Spleen (tissue), 13 donors: Measurements from ENCODE around the gene B4GALT6. TPM values are rescaled to one million over a fixed set of nuclear protein-coding genes. Genes with fewer than 3 reads are reported as not detected.
A peak's percentile ranks its signal among the peaks of the same experiment; 100 is the strongest.
"Not testable (repeated sequence)": the region's sequence is repeated elsewhere in the genome, so short reads cannot be mapped to it uniquely, and the experiment has no call there.

Source experiments
- DNase-seq: peaks from one replicate; pipeline ENCODE4 v3.0.0-alpha.2; 2020
- H3K27ac ChIP-seq, 8 donors: fragments of 200-600 bp; sonication (generic) in 7 of 8; 1 replicate in 4 of 8; 2 replicates in 4 of 8; pipeline versions ENCODE4 v1.5.0 to v1.8.0; 2016 to 2021; ENCODE audit warnings: inconsistent platforms in 4 of 8, mild to moderate bottlenecking in 4 of 8, moderate library complexity in 1 of 8
- H3K27me3 ChIP-seq, 7 donors: fragments of 200-600 bp; sonication (generic) in 6 of 7; replicated peaks in 1 of 7; 1 replicate in 4 of 7; 2 replicates in 3 of 7; pipeline versions ENCODE4 v1.5.0 to v1.8.0; 2016 to 2021; ENCODE audit warnings: inconsistent platforms in 3 of 7, mild to moderate bottlenecking in 1 of 7
- H3K36me3 ChIP-seq, 6 donors: fragments of 200-600 bp; sonication (generic) in 5 of 6; 1 replicate in 4 of 6; 2 replicates in 2 of 6; pipeline versions ENCODE4 v1.5.0 to v1.8.0; 2016 to 2021; ENCODE audit warnings: inconsistent platforms in 2 of 6
- H3K4me1 ChIP-seq, 6 donors: fragments of 200-600 bp; sonication (generic) in 5 of 6; 1 replicate in 3 of 6; 2 replicates in 3 of 6; pipeline versions ENCODE4 v1.5.0 to v1.8.0; 2016 to 2021; ENCODE audit warnings: inconsistent platforms in 3 of 6
- H3K4me3 ChIP-seq, 8 donors: fragments of 200-600 bp; sonication (generic) in 7 of 8; 1 replicate in 4 of 8; 2 replicates in 4 of 8; pipeline versions ENCODE4 v1.5.0 to v1.8.0; 2016 to 2021; ENCODE audit warnings: inconsistent platforms in 4 of 8, mild to moderate bottlenecking in 4 of 8, moderate library complexity in 2 of 8
- H3K9me3 ChIP-seq, 8 donors: fragments of 200-600 bp; sonication (generic) in 7 of 8; 1 replicate in 4 of 8; 2 replicates in 4 of 8; pipeline versions ENCODE4 v1.5.0 to v1.8.0; 2016 to 2021; ENCODE audit warnings: inconsistent platforms in 4 of 8
- CTCF ChIP-seq, 11 experiments: fragments of 200-600 bp in 7 of 11; fragments of 450-650 bp in 4 of 11; sonication (generic) in 4 of 11; IDR thresholded peaks in 8 of 11; conservative IDR thresholded peaks in 3 of 11; 1 replicate in 7 of 11; 2 replicates in 4 of 11; pipeline versions ENCODE4 v1.4.0 to v1.8.0; 2016 to 2021; ENCODE audit warnings: antibody characterized with exemption in 11 of 11, inconsistent platforms in 4 of 11, mild to moderate bottlenecking in 1 of 11
- POLR2A ChIP-seq, 3 donors: fragments of 450-650 bp; IDR thresholded peaks; one replicate each; pipeline ENCODE4 v1.5.1; 2017; ENCODE audit warnings: antibody characterized with exemption in 3 of 3, mild to moderate bottlenecking in 1 of 3
- POLR2AphosphoS5 ChIP-seq, 3 donors: sonication (generic); formaldehyde crosslinking; IDR thresholded peaks; one replicate each; pipeline ENCODE4 v1.5.1; 2017; ENCODE audit warnings: antibody characterized with exemption in 3 of 3
- WGBS, 5 donors: extraction: QIAGEN DNeasy Blood & Tissue Kit in 3 of 5; methylation state at CpG; one replicate each; pipeline versions ENCODE4 v1.1.5 to v1.1.7; 2013 to 2018; 5-methylcytosine and 5-hydroxymethylcytosine counted together
- intact Hi-C: fragments of 100-400 bp; cut with DNase I; formaldehyde crosslinking; loops from one replicate; pipeline ENCODE4 v1.15.0; 2023; ENCODE audit warnings: low total_unique reads
- long read RNA-seq, 2 donors: transcript quantifications; one replicate each; lab custom pipeline, GENCODE V29; 2026
- polyA plus RNA-seq, 3 donors: library from polyadenylated mRNA; stranded (reverse); fragments of 200-250 nt; gene quantifications; one replicate each; pipeline ENCODE4 v1.2.1, GENCODE V29; 2013
- total RNA-seq, 7 donors: library from RNA; depleted of rRNA in 3 of 7; stranded (reverse); fragments of >200 nt in 3 of 7; fragmentation: NEBNext Ultra II Directional in 4 of 7; extraction: Animal tissue kit (Norgen Biotek cat#: 25700) in 4 of 7; gene quantifications; one replicate each; pipeline versions ENCODE4 v1.1.0 to v1.2.1, GENCODE V29; 2016 to 2021
- donor health status: healthy with polysubstance abuse.
- donor health status: DM: no; HTN: no; CAD: no; lungs with moderate emphysema.
- donor health status: DM: no; HTN: no; CAD: no.
- donor health status: Bipolar disorder and iron deficiency.
- donor health status: healthy.
- donor health status: DM: no; HTN: no; CAD: no.
- donor health status: DM: yes; HTN: yes; CAD: no.

The B4GALT6 gene, protein sequence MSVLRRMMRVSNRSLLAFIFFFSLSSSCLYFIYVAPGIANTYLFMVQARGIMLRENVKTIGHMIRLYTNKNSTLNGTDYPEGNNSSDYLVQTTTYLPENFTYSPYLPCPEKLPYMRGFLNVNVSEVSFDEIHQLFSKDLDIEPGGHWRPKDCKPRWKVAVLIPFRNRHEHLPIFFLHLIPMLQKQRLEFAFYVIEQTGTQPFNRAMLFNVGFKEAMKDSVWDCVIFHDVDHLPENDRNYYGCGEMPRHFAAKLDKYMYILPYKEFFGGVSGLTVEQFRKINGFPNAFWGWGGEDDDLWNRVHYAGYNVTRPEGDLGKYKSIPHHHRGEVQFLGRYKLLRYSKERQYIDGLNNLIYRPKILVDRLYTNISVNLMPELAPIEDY
- total RNA-seq (1 to 10 TPM; 2.0 to 9.1 (median 5.5) TPM), polyA plus RNA-seq (under 1 TPM; 0.42 to 1.00 (median 0.56) TPM)
- long read RNA-seq, donor 1 = 0 reads
- long read RNA-seq, donor 2, partial matches to known transcripts = 0 of 1 reads
- long read RNA-seq, donor 2, other reads (novel, unspliced or antisense) = 0 of 1 reads

DNA sequence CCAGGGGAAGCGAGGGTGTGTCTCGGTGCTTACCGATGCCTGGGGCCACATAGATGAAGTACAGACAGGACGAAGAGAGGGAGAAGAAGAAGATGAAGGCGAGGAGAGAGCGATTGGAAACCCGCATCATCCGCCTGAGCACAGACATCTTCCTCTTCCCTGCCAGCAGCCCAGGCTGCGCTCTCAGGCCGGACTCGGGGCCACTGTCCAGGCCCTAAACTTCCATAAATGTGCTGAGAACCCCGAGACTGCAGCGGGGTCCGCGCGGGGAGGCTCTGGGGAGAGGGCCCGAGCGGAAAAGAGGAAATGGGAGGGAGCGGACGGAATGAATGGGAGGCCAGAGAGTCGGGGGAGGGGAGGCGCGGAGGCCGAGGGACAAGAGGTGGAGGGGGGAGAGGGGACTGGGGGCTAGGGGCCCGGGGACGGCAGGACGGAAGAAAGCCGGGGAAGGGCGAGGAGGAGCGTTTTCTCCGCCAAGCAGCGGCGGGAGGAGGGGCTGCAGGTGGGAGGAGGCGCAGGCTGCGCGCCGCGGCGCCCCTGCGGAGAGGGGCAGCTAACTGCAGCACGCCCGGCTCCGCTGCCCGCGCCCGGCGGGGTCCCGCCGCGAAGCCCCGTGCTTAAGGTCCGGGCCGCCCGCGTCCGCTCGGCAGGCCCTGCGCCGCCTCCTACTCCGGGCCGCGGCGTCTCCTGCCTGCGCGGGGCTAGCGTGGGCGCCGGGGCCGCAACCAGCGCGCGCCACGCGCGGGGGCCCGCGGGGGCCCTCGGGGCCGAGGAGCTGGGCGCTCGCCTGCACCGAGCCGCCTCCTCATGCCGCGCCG lies at the start of gene B4GALT6:
B4GALT6 (minus strand) TSS at position 303 of the 818 bp plus-strand sequence; CDS start at position 148, 155 bp downstream.
- Histone ChIP-seq H3K36me3 (no peaks in the 10 kb centered on the region), H3K27me3 (peaks cover 0 to 43% (median 7%) of the 10 kb centered on the region in 7 donors), H3K4me1 (peaks cover 6 to 31% (median 19%) of the 10 kb centered on the region in 6 donors), H3K4me3 (peak within 1 kb of the TSS; percentile 44 to 85 (median 64)), H3K9me3 (no peaks in the 10 kb centered on the region), H3K27ac (peak within 1 kb of the TSS; percentile 42 to 85 (median 80))
- intact Hi-C loops = no loop called here
- peak; percentile 82 for DNase-seq
- WGBS, 5 donors = 0 to 2% (median 1%) methylated on average over 38 to 86 of the region's 86 CpGs
- TF ChIP-seq CTCF (IDR thresholded peaks at IDR 0.05 in 8 of 11, conservative IDR thresholded peaks at IDR 0.05 in 3 of 11) (no peak), POLR2AphosphoS5 (IDR thresholded peaks at IDR 0.05) (no peak), POLR2A (IDR thresholded peaks at IDR 0.05) (no peak)

DNA sequence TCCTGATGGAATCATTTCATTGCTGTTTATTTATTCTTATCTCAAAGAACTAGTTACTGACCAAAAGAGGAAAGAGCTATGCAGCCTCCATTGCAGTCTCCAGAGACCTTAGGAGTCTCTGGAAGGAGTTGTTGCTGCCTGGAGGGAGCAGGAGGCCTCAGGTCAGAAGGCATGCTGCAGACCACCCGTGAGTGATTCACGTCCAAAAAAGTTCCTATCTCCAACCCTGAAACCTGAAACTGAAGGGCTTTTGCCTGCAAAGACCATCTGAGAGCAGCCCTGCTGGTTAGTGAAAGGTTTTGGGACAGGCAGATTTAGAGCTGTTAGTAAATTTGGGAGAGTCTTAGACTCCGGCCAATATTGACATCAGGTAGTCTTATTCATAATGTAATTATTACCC lies 47.2 kb upstream of the B4GALT6 start:
- H3K36me3 ChIP-seq = no peaks in the 10 kb centered on the region
- TF ChIP-seq CTCF (IDR thresholded peaks at IDR 0.05 in 8 of 11, conservative IDR thresholded peaks at IDR 0.05 in 3 of 11) = no peak
- TF ChIP-seq POLR2A (IDR thresholded peaks at IDR 0.05) = no peak
- TF ChIP-seq POLR2AphosphoS5 (IDR thresholded peaks at IDR 0.05) = no peak
- intact Hi-C loops = no loop called here
- DNase-seq = no peak
- no peaks in the 10 kb centered on the region for H3K4me1 ChIP-seq
- H3K27ac ChIP-seq = no peak overlapping the region
- peaks cover 0 to 4% (median 0%) of the 10 kb centered on the region in 8 donors for H3K9me3 ChIP-seq
- no peak overlapping the region for H3K4me3 ChIP-seq
- H3K27me3 ChIP-seq = peaks cover 0 to 18% (median 0%) of the 10 kb centered on the region in 7 donors
- 73 to 88% (median 75%) methylated on average over 3 of the region's 3 CpGs for WGBS, 5 donors

DNA sequence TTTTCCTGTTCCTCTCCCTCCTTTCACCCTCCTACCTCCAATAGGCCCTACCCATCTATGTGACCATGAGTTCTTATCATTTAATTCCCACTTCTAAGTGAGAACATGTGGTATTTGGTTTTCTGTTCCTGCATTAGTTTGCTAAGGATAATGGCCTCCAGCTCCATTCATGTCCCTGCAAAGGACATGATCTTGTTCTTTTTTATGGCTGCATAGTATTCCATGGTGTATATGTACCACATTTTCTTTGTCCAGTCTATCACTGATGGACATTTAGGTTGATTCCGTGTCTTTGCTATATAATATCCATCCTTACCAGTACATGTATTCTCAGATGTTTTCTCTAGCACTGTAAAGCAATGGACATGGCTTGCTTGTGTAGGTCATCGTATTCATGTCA lies 44.8 kb upstream of the B4GALT6 start:
- H3K4me1 ChIP-seq, H3K36me3 ChIP-seq, H3K4me3 ChIP-seq, H3K9me3 ChIP-seq, DNase-seq, H3K27ac ChIP-seq, intact Hi-C loops: not testable (repeated sequence)
- H3K27me3 ChIP-seq = peaks cover 0 to 39% (median 4%) of the 10 kb centered on the region in 7 donors
- 79 to 93% (median 81%) methylated on average over 2 of the region's 2 CpGs for WGBS, 5 donors

DNA sequence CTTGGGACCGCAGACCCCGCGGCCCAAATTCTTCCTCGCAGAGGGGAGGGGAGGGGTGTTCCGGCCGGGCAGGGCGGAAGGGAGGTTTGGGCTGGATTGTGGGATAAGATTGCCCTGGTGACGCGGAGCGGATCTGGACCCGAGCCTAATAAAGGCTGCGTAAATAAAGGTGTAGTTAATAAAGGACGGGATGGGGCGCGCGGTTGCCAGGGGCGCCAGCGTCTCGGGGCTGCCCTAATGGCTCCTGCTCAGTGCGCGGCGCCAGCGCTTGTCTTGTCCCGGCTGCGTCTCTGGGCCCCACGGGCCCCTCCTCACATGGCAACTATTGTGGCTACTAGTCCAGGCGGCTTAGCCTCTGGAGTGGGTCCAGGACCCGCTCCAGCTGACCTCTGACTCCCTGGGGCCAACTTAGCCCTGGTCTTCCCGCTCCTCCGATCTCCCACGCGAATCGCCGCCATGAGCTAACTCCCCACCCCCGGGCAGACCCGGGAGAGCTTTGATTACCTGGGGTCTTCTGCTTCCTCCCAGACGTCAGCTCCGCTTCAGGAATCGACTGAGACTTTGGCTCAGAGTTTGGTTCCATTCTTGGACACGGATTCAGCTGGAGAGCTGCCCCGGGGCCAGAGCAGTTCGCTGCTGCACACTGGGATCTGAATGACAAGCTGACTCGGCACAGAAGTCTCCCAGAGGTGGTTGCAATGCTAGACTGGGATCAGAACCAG lies 39.8 kb upstream of the B4GALT6 start:
- Histone ChIP-seq H3K4me1 (peaks cover 0 to 14% (median 6%) of the 10 kb centered on the region in 6 donors), H3K36me3 (no peaks in the 10 kb centered on the region), H3K27ac (peak overlapping the region in 1 of 8 donors; percentile 37), H3K4me3 (peak overlapping the region; percentile 19 to 63 (median 34)), H3K27me3 (peaks cover 0 to 54% (median 12%) of the 10 kb centered on the region in 7 donors), H3K9me3 (peaks cover 0 to 7% (median 2%) of the 10 kb centered on the region in 8 donors)
- no peak for DNase-seq
- 10 to 34% (median 21%) methylated on average over 37 to 43 of the region's 43 CpGs for WGBS, 5 donors
- TF ChIP-seq POLR2AphosphoS5 (IDR thresholded peaks at IDR 0.05) (no peak), POLR2A (IDR thresholded peaks at IDR 0.05) (no peak), CTCF (IDR thresholded peaks at IDR 0.05 in 8 of 11, conservative IDR thresholded peaks at IDR 0.05 in 3 of 11) (no peak)
- intact Hi-C loops = loop anchor here (2.0 kb wide), 1 partner anchor 169 kb away; no protein-coding TSS in a partner anchor
